ENCODE measurements around the gene GRB10. TPM values are rescaled to one million over a fixed set of nuclear protein-coding genes. Genes with fewer than 3 reads are reported as not detected.
"Not testable (repeated sequence)": the region's sequence is repeated elsewhere in the genome, so short reads cannot be mapped to it uniquely, and the experiment has no call there.

GRB10 gene
- total and polyA plus RNA-seq, 9 donors, result 10.0 to 93.3 (median 27.8) TPM

- Histone ChIP-seq H3K4me1 (ENCODE audit: insufficient read depth) (peaks cover 2% of the 10 kb centered on the region), H3K9me3 (no peaks in the 10 kb centered on the region), H3K27me3 (no peaks in the 10 kb centered on the region), H3K36me3 (no peaks in the 10 kb centered on the region), H3K27ac (no peak overlapping the region), H3K4me3 (no peak overlapping the region)
- intact Hi-C loops (cut with DNase I), result no loop called here
- no peak for DNase-seq
- no peak for TF ChIP-seq POLR2A (IDR thresholded peaks at IDR 0.05)
- TF ChIP-seq, protein P1, sequence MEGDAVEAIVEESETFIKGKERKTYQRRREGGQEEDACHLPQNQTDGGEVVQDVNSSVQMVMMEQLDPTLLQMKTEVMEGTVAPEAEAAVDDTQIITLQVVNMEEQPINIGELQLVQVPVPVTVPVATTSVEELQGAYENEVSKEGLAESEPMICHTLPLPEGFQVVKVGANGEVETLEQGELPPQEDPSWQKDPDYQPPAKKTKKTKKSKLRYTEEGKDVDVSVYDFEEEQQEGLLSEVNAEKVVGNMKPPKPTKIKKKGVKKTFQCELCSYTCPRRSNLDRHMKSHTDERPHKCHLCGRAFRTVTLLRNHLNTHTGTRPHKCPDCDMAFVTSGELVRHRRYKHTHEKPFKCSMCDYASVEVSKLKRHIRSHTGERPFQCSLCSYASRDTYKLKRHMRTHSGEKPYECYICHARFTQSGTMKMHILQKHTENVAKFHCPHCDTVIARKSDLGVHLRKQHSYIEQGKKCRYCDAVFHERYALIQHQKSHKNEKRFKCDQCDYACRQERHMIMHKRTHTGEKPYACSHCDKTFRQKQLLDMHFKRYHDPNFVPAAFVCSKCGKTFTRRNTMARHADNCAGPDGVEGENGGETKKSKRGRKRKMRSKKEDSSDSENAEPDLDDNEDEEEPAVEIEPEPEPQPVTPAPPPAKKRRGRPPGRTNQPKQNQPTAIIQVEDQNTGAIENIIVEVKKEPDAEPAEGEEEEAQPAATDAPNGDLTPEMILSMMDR (IDR thresholded peaks at IDR 0.05), result no peak
- no peak for TF ChIP-seq EP300 (IDR thresholded peaks at IDR 0.05)
- WGBS, 3 donors, result 95 to 100% (median 96%) methylated on average over 1 of the region's 1 CpG
Measured at GRCh38 chr7:50774319-50774718, 8.4 kb downstream of the GRB10 start.

- H3K9me3 ChIP-seq; H3K4me1 ChIP-seq (ENCODE audit: insufficient read depth); H3K27ac ChIP-seq; H3K36me3 ChIP-seq; H3K4me3 ChIP-seq; H3K27me3 ChIP-seq; intact Hi-C loops (cut with DNase I); DNase-seq: not testable (repeated sequence)
- 82 to 91% (median 90%) methylated on average over 3 to 4 of the region's 4 CpGs for WGBS, 3 donors
Measured at GRCh38 chr7:50773071-50773470, 9.6 kb downstream of the GRB10 start.

- intact Hi-C loops (cut with DNase I), result no loop called here
- H3K27ac ChIP-seq, result no peak overlapping the region
- H3K27me3 ChIP-seq, result no peaks in the 10 kb centered on the region
- TF ChIP-seq POLR2A (IDR thresholded peaks at IDR 0.05), result no peak
- no peak for TF ChIP-seq EP300 (IDR thresholded peaks at IDR 0.05)
- TF ChIP-seq, protein P1 (IDR thresholded peaks at IDR 0.05), result no peak
- 74 to 84% (median 84%) methylated on average over 9 of the region's 9 CpGs for whole genome bisulfite sequencing, 3 donors
- H3K9me3 ChIP-seq, result no peaks in the 10 kb centered on the region
- H3K36me3 ChIP-seq, result no peaks in the 10 kb centered on the region
- DNase-seq, result no peak
- H3K4me3 ChIP-seq, result no peak overlapping the region
- peaks cover 2% of the 10 kb centered on the region for H3K4me1 ChIP-seq (ENCODE audit: insufficient read depth)
Measured at GRCh38 chr7:50771120-50772002, 11.3 kb downstream of the GRB10 start.

GRCh38 chr7:50768485-50769474 is 13.9 kb downstream of the GRB10 start:
- intact Hi-C loops (cut with DNase I), result no loop called here
- no peaks in the 10 kb centered on the region for H3K27me3 ChIP-seq

More at GRCh38 chr7:50768485-50769474, 13.9 kb downstream of the GRB10 start:
- no peaks in the 10 kb centered on the region for H3K9me3 ChIP-seq
- H3K27ac ChIP-seq, result no peak overlapping the region
- H3K36me3 ChIP-seq, result no peaks in the 10 kb centered on the region
- no peak for TF ChIP-seq EP300 (IDR thresholded peaks at IDR 0.05)
- no peak for TF ChIP-seq POLR2A (IDR thresholded peaks at IDR 0.05)
- TF ChIP-seq, protein P1 (IDR thresholded peaks at IDR 0.05), result no peak
- 78 to 82% (median 79%) methylated on average over 10 of the region's 10 CpGs for WGBS, 3 donors
- no peak overlapping the region for H3K4me3 ChIP-seq
- DNase-seq, result no peak
- no peaks in the 10 kb centered on the region for H3K4me1 ChIP-seq (ENCODE audit: insufficient read depth)

All from ovary (tissue), 9 donors.